ENCODE data around the gene SHANK2.

The SHANK2 gene

DNA sequence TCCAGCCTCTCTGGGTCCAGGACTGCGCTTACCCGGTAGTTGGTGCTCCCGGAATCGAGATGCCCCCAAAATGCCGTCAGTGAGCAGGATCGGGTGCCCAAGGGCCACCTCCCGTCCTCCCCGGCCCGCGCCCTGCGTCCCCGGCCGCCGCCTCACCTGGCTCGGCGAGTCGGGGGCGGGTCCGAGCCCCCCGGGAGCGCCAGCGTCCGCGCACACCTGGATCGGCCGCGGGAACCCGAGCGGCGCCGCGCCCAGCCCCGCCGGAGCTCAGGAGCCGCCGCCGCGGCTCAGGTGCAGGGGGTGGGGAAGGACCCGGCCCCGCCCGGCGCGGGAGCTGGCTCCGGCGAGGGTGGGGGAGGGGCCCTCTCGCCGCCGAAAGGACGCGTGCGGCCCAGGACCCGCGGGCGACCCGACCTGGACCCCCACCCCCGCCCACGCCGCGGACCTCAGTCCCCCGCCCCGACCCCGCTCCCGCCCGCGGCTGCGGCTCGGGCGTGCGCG is at the start of gene SHANK2:
Gene SHANK2 (minus strand): TSS at position 309 of the 501 bp plus-strand sequence. CDS start 105,251 bp downstream, outside the sequence.
- H3K4me3 ChIP-seq (ENCODE audit: low read depth, low read length), result no peak within 1 kb of the TSS
- TF ChIP-seq CTCF (IDR thresholded peaks at IDR 0.05; ENCODE audit: borderline replicate concordance, insufficient read depth, low read depth, low read length), result no peak

GRCh38 chr11:71301858-71302533 is 49.6 kb upstream of the SHANK2 start:
- TF ChIP-seq CTCF (IDR thresholded peaks at IDR 0.05; ENCODE audit: borderline replicate concordance, insufficient read depth, low read depth, low read length), result no peak

GRCh38 chr11:71301046-71301857 is 48.9 kb upstream of the SHANK2 start:
- H3K4me3 ChIP-seq (ENCODE audit: low read depth, low read length), result no peak overlapping the region
- TF ChIP-seq CTCF (IDR thresholded peaks at IDR 0.05; ENCODE audit: borderline replicate concordance, insufficient read depth, low read depth, low read length), result no peak

More at GRCh38 chr11:71301858-71302533, 49.6 kb upstream of the SHANK2 start:
- no peak overlapping the region for H3K4me3 ChIP-seq (ENCODE audit: low read depth, low read length)

DNA sequence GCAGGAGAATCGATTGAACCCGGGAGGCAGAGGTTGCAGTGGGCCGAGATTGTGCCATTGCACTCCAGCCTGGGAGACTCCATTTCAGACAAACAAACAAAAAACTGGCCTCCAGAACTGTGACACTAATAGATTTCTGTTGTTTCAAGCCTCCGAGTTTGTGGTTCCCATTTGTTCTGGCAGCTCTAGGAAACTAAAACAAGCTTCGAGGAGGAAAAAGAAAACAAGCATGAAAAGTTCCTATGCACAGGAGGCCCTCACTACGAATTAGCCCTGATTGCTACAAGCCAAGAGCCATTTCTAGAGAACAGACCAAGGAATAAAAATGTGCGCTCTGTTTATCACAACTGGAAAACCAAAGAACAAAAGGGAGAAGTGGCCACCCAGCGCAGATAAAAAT is 47.8 kb upstream of the SHANK2 start:
- no peak for TF ChIP-seq CTCF (IDR thresholded peaks at IDR 0.05; ENCODE audit: borderline replicate concordance, insufficient read depth, low read depth, low read length)
- H3K4me3 ChIP-seq (ENCODE audit: low read depth, low read length), result no peak overlapping the region

GRCh38 chr11:71298761-71299181 is 46.4 kb upstream of the SHANK2 start:
- no peak overlapping the region for H3K4me3 ChIP-seq (ENCODE audit: low read depth, low read length)
- TF ChIP-seq CTCF (IDR thresholded peaks at IDR 0.05; ENCODE audit: borderline replicate concordance, insufficient read depth, low read depth, low read length), result no peak

DNA sequence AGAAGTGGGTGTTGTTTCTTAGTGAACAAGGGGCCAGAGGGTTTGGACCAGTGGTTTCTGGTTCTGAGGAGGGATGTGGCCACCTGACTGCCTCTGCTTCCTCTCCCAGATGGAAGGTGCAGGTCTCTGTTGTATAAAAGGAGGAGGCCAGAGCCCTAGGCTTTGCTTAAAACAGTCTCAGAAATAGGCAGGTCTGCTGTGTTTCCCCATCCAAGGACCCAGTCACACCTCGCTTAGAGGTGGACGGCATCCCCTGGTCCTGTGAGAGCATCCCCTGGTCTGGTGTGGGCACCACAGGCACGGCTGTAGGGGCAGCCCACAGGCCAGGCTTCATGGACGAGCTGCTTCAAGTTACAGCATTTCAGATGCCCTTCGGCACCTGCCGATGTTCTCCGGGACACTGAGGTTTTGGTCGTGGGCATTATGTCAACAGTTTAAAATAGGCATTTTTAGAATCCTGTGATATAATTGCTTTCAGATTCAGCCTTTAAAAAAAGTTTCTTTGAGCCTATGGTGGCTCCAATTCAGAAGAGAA is 45.7 kb upstream of the SHANK2 start:
- TF ChIP-seq CTCF (IDR thresholded peaks at IDR 0.05; ENCODE audit: borderline replicate concordance, insufficient read depth, low read depth, low read length), result no peak
- H3K4me3 ChIP-seq (ENCODE audit: low read depth, low read length), result no peak overlapping the region
